HEK293 (cell line): ENCODE results near the gene TTC6.

Source experiments
- CTCF ChIA-PET: fragments of 350-600 bp; formaldehyde crosslinking; extraction: SDS; loops from one replicate; lab custom pipeline; 2021; ENCODE audit warnings: antibody characterized with exemption; lab: Yijun Ruan, JAX
- POLR2A ChIA-PET: fragments of 300-600 bp; formaldehyde crosslinking; extraction: SDS; loops from one replicate; lab custom pipeline; 2020; ENCODE audit warnings: antibody characterized with exemption, inconsistent platforms; lab: Yijun Ruan, JAX
- H3K27ac ChIP-seq: fragments of 200-500 bp; sonication (Bioruptor generic); 2 replicates; pipeline ENCODE4 v1.5.1; 2014; ENCODE audit warnings: low read depth, low read length, control low read depth, inconsistent platforms; ENCODE audit errors: extremely low read depth
- H3K36me3 ChIP-seq, 2 experiments: fragments of 200-500 bp in 1 of 2; sonication (Bioruptor generic) in 1 of 2; 1 replicate in 1 of 2; 2 replicates in 1 of 2; pipeline ENCODE4 v1.5.1; 2014 to 2017; ENCODE audit warnings: inconsistent platforms in 2 of 2, low read length in 2 of 2; ENCODE audit not compliant: control insufficient read depth in 2 of 2, insufficient read depth in 1 of 2
- H3K4me1 ChIP-seq: fragments of 200-500 bp; sonication (Bioruptor generic); 2 replicates; pipeline ENCODE4 v1.5.1; 2014; ENCODE audit warnings: mild to moderate bottlenecking, low read length, inconsistent platforms; ENCODE audit not compliant: control insufficient read depth, insufficient read depth
- H3K4me3 ChIP-seq: 2 replicates; pipeline ENCODE4 v1.5.1; 2011; ENCODE audit warnings: low read depth, mild to moderate bottlenecking, control low read depth, low read length, moderate library complexity
- H3K9me3 ChIP-seq: fragments of 200-500 bp; sonication (Bioruptor generic); 2 replicates; pipeline ENCODE4 v1.5.1; 2014; ENCODE audit warnings: low read depth, low read length, inconsistent platforms; ENCODE audit not compliant: control insufficient read depth, insufficient read depth
- BCL6B ChIP-seq: fragments of 450-650 bp; formaldehyde crosslinking; IDR thresholded peaks from 2 replicates; pipeline ENCODE4 v1.5.1; 2017; ENCODE audit warnings: missing biosample characterization, missing genetic modification characterization
- HOXD13 ChIP-seq: sonication (generic); formaldehyde crosslinking; IDR thresholded peaks from 2 replicates; pipeline ENCODE4 v1.8.0; 2022; ENCODE audit warnings: missing genetic modification reagents, borderline replicate concordance
- IKZF3 ChIP-seq: fragments of 450-650 bp; IDR thresholded peaks from 2 replicates; pipeline ENCODE4 v1.5.0; 2018; ENCODE audit warnings: missing biosample characterization, mild to moderate bottlenecking, missing genetic modification characterization, moderate library complexity
- KLF1 ChIP-seq: fragments of 450-650 bp; formaldehyde crosslinking; IDR thresholded peaks from 2 replicates; pipeline ENCODE4 v1.5.1; 2016; ENCODE audit warnings: missing biosample characterization, missing genetic modification characterization
- KLF8 ChIP-seq: fragments of 450-650 bp; formaldehyde crosslinking; IDR thresholded peaks from 2 replicates; pipeline ENCODE4 v1.5.1; 2016; ENCODE audit warnings: missing biosample characterization, missing genetic modification characterization
- KLF9 ChIP-seq: fragments of 450-650 bp; formaldehyde crosslinking; IDR thresholded peaks from 2 replicates; pipeline ENCODE4 v1.5.1; 2016; ENCODE audit warnings: missing biosample characterization, missing genetic modification characterization, low read depth
- SP2 ChIP-seq: fragments of 450-650 bp; formaldehyde crosslinking; IDR thresholded peaks from 2 replicates; pipeline ENCODE4 v1.5.1; 2016; ENCODE audit warnings: missing biosample characterization, missing genetic modification characterization
- SP3 ChIP-seq: fragments of 450-650 bp; formaldehyde crosslinking; IDR thresholded peaks from 2 replicates; pipeline ENCODE4 v1.5.1; 2016; ENCODE audit warnings: missing biosample characterization, missing genetic modification characterization
- TSHZ1 ChIP-seq: fragments of 450-650 bp; formaldehyde crosslinking; IDR thresholded peaks from 2 replicates; pipeline ENCODE4 v1.5.1; 2016; ENCODE audit warnings: missing biosample characterization, missing genetic modification characterization, borderline replicate concordance
- ZIC2 ChIP-seq: fragments of 450-650 bp; formaldehyde crosslinking; IDR thresholded peaks from 2 replicates; pipeline ENCODE4 v1.5.1; 2016; ENCODE audit warnings: missing biosample characterization, missing genetic modification characterization
- ZNF341 ChIP-seq: fragments of 450-650 bp; formaldehyde crosslinking; IDR thresholded peaks from 2 replicates; pipeline ENCODE4; 2016; ENCODE audit warnings: low read depth, missing biosample characterization, missing genetic modification characterization
- TF ChIP-seq, protein P1 (sequence below): fragments of 450-650 bp; formaldehyde crosslinking; IDR thresholded peaks from 2 replicates; pipeline ENCODE4 v1.5.1; 2017; ENCODE audit warnings: missing biosample characterization, missing genetic modification characterization

TTC6 gene

DNA sequence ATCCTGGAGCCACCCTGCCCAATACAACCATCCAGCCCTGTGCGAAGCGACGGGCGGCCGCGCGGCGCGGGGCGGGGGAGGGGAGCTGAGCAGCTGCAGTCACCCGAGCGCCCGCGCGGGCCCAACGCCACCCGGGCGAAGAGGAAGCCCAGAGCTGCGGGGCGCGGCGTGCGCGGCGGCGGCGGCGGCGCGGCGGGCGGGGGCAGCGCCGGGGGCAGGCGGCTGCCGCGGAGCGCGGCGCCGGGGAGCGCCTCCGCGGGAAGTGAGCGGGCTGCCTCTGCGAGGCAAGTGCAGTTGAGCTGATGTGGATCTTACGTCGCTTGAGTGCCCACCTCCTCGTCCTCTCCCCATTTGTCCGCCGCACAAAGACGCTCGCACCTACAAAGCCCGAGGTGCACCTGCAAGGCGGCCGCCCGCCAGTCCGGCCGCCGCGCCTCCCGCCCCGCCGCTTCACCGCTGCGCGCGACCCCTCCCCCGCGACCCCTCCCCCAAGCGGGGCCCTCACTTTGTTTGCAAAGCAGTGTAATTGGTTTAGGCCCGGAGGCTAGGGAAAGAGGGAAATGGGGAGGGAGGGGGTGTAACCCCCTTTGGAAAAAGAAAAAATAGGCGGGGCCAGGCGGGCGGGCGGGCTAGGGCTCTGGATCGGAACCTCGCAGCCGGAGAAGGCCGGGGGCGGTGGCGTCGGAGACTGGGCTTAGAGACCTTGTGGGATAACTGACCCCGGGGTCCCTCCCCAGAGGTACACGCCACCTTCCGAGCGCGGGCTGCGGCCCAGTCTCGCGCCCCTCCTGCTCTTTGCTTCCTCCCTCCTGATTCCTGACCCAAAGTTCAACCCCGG is at the start of gene TTC6, which contains the start of gene FOXA1 (continued):
- TF ChIP-seq TSHZ1 (no peak), IKZF3 (tag by site-specific recombination) (peak; percentile 79; the same call in 1 of the 2 replicates), KLF9 (tag by site-specific recombination) (peak; percentile 62), BCL6B (tag by site-specific recombination) (no peak), KLF1 (tag by site-specific recombination) (peak; percentile 33; the same call in 1 of the 2 replicates), SP3 (tag by site-specific recombination) (peak; percentile 13; the same call in 1 of the 2 replicates), ZIC2 (no peak; the same call in 1 of the 2 replicates), HOXD13 (CRISPR knock-in tag) (peak; percentile 6; the same call in 1 of the 2 replicates), SP2 (peak; percentile 56)
- TF ChIP-seq, all 188 proteins: peak for 13

DNA sequence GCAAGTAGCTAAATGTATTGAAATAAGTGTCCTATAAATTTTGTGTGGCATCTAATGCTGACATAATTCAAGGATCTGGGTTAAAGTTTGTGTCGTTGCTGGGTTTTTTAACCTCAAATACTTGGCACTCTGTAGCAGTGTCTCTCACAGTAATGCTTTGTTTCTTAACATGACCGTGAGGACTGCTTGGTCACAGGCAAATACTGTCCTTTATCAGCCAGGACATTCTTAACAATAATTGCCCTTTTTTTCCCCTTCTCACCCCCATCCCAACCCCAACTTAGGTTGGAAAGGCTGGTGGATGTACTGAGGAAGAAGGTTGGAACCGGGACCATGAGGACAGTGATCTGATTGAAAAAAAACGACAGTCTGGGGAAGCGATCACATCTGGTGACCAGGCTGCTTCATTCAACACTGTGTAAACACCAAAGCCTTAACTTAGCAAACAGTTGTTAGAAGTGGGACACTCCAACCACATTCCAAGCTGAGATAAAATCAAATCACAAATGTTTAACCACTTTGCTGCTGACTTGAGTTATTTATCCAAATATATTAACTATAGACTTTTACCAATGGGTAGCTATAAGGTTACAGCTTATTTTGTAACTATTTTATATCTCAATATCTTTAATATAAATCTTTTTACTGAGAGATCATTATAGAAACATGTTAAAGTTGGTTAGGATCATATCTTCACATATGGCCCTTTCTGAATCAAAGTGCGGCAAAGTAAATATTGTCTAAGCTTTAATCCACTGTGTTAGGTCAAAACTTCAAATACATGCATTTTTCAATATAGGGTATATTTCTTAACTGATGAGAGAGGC is 48.6 kb upstream of the TTC6 start:
- CTCF ChIA-PET, result interaction anchor here (0.8 kb wide), 1 partner anchor 13 kb away, joined by 3 read pairs; no protein-coding TSS in a partner anchor
- POLR2A ChIA-PET, result no interaction called here

GRCh38 chr14:37550511-37550910 is 44.9 kb upstream of the TTC6 start:
- Histone ChIP-seq H3K9me3 (peaks cover 4% of the 10 kb centered on the region; the same call in 1 of the 2 replicates), H3K27ac (no peak overlapping the region), H3K4me3 (no peak overlapping the region), H3K4me1 (peaks cover 13% of the 10 kb centered on the region), H3K36me3 (no peaks in the 10 kb centered on the region)
- CTCF ChIA-PET, result no interaction called here
- POLR2A ChIA-PET, result interaction anchor here (0.7 kb wide), 1 partner anchor 35 kb away, joined by 3 read pairs; no protein-coding TSS in a partner anchor
- TF ChIP-seq KLF8 (tag by site-specific recombination), result no peak
- TF ChIP-seq, protein P1, sequence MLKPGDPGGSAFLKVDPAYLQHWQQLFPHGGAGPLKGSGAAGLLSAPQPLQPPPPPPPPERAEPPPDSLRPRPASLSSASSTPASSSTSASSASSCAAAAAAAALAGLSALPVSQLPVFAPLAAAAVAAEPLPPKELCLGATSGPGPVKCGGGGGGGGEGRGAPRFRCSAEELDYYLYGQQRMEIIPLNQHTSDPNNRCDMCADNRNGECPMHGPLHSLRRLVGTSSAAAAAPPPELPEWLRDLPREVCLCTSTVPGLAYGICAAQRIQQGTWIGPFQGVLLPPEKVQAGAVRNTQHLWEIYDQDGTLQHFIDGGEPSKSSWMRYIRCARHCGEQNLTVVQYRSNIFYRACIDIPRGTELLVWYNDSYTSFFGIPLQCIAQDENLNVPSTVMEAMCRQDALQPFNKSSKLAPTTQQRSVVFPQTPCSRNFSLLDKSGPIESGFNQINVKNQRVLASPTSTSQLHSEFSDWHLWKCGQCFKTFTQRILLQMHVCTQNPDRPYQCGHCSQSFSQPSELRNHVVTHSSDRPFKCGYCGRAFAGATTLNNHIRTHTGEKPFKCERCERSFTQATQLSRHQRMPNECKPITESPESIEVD (tag by site-specific recombination), result peak; percentile 51; the same call in 1 of the 2 replicates

More for the DNA sequence above, 48.6 kb upstream of the TTC6 start:
- Histone ChIP-seq H3K4me3 (peak overlapping the region; percentile 17), H3K27ac (no peak overlapping the region), H3K4me1 (peaks cover 13% of the 10 kb centered on the region), H3K9me3 (no peaks in the 10 kb centered on the region), H3K36me3 (no peaks in the 10 kb centered on the region)
- TF ChIP-seq, protein P1 (tag by site-specific recombination), result 0 out of 2 replicates have a peak, but pooled peaks have one; percentile 6
- TF ChIP-seq ZNF341 (tag by site-specific recombination), result no peak
